ENCODE results near the gene AATK. TPM values are rescaled to one million over a fixed set of nuclear protein-coding genes. Genes with fewer than 3 reads are reported as not detected.

The AATK gene
- total and polyA plus RNA-seq, 10 of the 15 experiments (the other 5 are each of a cell fraction or from before 2014, with no cell fraction given) = 0.04 TPM; not detected in 9

DNA sequence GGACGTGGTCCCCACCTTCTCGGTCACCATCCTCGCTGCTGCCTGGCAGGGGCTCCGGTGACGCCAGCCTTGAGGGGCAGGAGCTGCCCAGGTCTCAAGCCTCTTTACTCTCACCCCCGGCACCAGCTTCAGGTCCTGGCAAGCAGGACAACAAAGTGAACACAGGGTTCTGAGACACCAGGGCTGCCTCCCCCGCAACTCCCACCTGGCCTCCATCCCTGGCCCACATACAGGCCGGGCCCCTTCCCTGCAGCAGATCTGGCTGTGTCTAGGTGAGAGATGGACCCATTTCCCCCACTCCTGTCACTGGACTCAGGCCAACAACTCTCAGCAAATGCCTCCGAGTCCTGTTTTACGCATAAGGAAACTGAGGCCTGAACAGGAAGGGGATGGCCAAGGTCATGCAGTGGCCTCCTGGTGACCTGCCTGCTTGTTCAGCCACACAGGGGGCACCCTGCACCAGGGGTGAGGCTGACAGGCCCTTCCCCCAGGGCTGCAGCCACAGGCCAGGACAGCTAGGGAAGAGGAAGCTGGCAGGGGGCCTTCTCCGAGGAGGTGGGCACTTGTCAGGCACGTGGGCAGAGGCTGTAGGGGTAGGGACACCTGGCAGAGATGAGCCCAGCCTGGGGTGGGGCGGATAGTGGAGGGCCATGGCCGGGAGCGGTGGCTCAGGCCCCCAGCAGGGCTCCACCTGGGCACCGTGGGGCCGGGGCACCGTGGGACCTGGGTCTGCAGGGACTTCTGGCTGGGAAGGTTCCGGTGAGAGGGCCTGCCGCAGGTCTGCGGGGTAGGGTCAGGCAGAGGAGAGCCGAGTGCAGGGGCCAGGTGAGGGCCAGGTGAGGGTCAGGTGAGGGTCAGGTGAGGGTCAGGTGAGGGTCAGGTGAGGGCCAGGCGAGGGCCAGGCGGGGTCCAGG, 47.5 kb downstream of the AATK start:
- Histone ChIP-seq H3K79me2 (ENCODE audit: control insufficient read depth, insufficient read depth, low read length) (no peaks in the 10 kb centered on the region), H3K9ac (ENCODE audit: control insufficient read depth, insufficient read depth, low read length) (no peak overlapping the region), H3K4me1 (ENCODE audit: control insufficient read depth, insufficient read depth, low read length) (no peaks in the 10 kb centered on the region), H3K27ac (ENCODE audit: control insufficient read depth, insufficient read depth) (no peak overlapping the region), H3K4me2 (ENCODE audit: control insufficient read depth, insufficient read depth) (no peak overlapping the region), H3K4me3 (no peak overlapping the region), H2AFZ (ENCODE audit: control insufficient read depth, low read depth, low read length) (no peak overlapping the region), H4K20me1 (ENCODE audit: control insufficient read depth, insufficient read depth) (no peaks in the 10 kb centered on the region), H3K36me3 (ENCODE audit: control insufficient read depth in 2 of 2, insufficient read depth in 2 of 2, low read length in 1 of 2) (no peaks in the 10 kb centered on the region), H3K27me3 (replicated peaks in 1 of 2; ENCODE audit: control insufficient read depth in 2 of 2, insufficient read depth in 2 of 2, low read length in 1 of 2) (no peaks in the 10 kb centered on the region; a peak in 1 of 4 replicates), H3K9me3 (replicated peaks; ENCODE audit: control insufficient read depth, insufficient read depth, low read length) (no peaks in the 10 kb centered on the region)
- intact Hi-C loops (cut with micrococcal nuclease; ENCODE audit: unreplicated experiment) = no loop called here
- ATAC-seq = no peak
- TF ChIP-seq, protein P1, sequence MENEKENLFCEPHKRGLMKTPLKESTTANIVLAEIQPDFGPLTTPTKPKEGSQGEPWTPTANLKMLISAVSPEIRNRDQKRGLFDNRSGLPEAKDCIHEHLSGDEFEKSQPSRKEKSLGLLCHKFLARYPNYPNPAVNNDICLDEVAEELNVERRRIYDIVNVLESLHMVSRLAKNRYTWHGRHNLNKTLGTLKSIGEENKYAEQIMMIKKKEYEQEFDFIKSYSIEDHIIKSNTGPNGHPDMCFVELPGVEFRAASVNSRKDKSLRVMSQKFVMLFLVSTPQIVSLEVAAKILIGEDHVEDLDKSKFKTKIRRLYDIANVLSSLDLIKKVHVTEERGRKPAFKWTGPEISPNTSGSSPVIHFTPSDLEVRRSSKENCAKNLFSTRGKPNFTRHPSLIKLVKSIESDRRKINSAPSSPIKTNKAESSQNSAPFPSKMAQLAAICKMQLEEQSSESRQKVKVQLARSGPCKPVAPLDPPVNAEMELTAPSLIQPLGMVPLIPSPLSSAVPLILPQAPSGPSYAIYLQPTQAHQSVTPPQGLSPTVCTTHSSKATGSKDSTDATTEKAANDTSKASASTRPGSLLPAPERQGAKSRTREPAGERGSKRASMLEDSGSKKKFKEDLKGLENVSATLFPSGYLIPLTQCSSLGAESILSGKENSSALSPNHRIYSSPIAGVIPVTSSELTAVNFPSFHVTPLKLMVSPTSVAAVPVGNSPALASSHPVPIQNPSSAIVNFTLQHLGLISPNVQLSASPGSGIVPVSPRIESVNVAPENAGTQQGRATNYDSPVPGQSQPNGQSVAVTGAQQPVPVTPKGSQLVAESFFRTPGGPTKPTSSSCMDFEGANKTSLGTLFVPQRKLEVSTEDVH (IDR thresholded peaks at IDR 0.05; ENCODE audit: low read depth, partially characterized antibody) = no peak
- no peak for TF ChIP-seq SMARCA5 (IDR thresholded peaks at IDR 0.05)
- TF ChIP-seq PBX3 (IDR thresholded peaks at IDR 0.05; ENCODE audit: insufficient replicate concordance, low read depth, low read length) = no peak
- TF ChIP-seq EP300 (IDR thresholded peaks at IDR 0.05; ENCODE audit: borderline replicate concordance in 1 of 2, control insufficient read depth in 1 of 2, low read depth in 2 of 2, low read length in 2 of 2) = no peak
- no peak for TF ChIP-seq JUNB (IDR thresholded peaks at IDR 0.05)
- no peak for TF ChIP-seq SREBF1 (IDR thresholded peaks at IDR 0.05; ENCODE audit: low read length)
- no peak for TF ChIP-seq POLR2A (IDR thresholded peaks at IDR 0.05; ENCODE audit: low read depth, low read length)
- TF ChIP-seq CREB1 (IDR thresholded peaks at IDR 0.05; ENCODE audit: low read depth) = no peak
- in situ Hi-C loops (cut with MboI) = no loop called here
- FAIRE-seq = no peak
- POLR2A ChIA-PET = no interaction called here
- CTCF ChIA-PET = no interaction called here
- DNase-seq (ENCODE audit: low read depth, low spot score) = no peak
- SMC1A ChIA-PET (ENCODE audit: uncharacterized antibody, unreplicated experiment) = no interaction called here
- no TSS peak for BruUV-seq (replicated peaks)
- WGBS (ENCODE audit: insufficient coverage, insufficient replicate concordance, low lambda C conversion rate, missing lambda C conversion rate) = 62% methylated on average over 24 of the region's 24 CpGs
- RAD21 ChIA-PET (ENCODE audit: unreplicated experiment) = no interaction called here

Measured in GM12878 (cell line).